ENCODE measurements around the gene NEK1. TPM values are rescaled to one million over a fixed set of nuclear protein-coding genes. Genes with fewer than 3 reads are reported as not detected.
A peak's percentile ranks its signal among the peaks of the same experiment; 100 is the strongest.

Gene NEK1
- total RNA-seq, 1 donor from 2014 or later = 6.5 TPM

- DNase-seq (ENCODE audit: low read depth in 2 of 2) = no peak
Measured at GRCh38 chr4:169367826-169368225, 244.6 kb downstream of the NEK1 start.

DNA sequence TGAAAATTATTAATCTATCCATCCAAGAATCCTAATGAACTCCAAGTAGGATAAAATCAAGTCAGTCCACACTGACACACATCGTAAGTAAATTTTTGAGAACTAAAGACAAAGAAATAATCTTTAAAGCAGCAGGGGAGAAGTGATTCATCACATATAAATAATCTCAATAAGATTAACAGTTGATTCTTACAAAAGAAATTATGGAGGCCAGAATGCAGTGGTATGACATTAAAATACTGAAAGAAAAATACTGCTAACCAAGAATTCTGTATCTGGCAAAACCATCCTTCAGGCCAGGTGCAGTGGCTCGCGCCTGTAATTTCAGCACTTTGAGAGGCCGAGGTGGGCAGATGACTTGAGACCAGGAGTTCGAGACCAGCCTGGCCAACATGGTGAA, 245.6 kb downstream of the NEK1 start:
- DNase-seq (ENCODE audit: low read depth in 2 of 2) = no peak

- DNase-seq (ENCODE audit: low read depth in 2 of 2) = peak in 1 of 2 donors; percentile 9
Measured at GRCh38 chr4:169362607-169363006, 249.8 kb downstream of the NEK1 start.

- peak; percentile 65 to 85 for DNase-seq (ENCODE audit: low read depth in 2 of 2)
Measured at GRCh38 chr4:169361756-169362155, 250.6 kb downstream of the NEK1 start.

- no peak for DNase-seq (ENCODE audit: low read depth in 2 of 2)
Measured at GRCh38 chr4:169359961-169360360, 252.4 kb downstream of the NEK1 start.

- no peak for DNase-seq (ENCODE audit: low read depth in 2 of 2)
Measured at GRCh38 chr4:169352360-169352759, 260.0 kb downstream of the NEK1 start.

GRCh38 chr4:169351872-169352271, 260.5 kb downstream of the NEK1 start:
- DNase-seq (ENCODE audit: low read depth in 2 of 2) = peak; percentile 79 to 89

DNA sequence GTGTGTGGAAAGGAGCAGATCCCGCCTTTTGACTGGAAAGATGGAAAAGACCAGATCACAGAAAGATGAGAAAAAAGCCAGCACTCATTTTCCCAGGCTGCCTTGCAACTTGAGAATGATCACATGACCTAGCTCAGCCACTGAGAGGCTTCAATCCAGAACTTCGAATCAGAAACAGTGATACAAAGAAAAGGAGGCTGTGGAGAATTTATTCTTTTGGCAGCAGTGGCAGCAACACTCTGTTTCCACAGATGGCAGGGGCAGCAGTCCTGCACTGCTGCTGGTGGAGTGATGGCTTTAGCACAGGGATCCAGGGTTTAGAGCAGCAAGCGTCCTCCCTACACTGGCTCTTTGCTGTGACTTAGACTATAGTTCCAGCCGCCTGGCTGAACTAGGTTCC, 263.8 kb downstream of the NEK1 start:
- DNase-seq (ENCODE audit: low read depth in 2 of 2) = no peak

GRCh38 chr4:169346840-169347239, 265.5 kb downstream of the NEK1 start:
- no peak for DNase-seq (ENCODE audit: low read depth in 2 of 2)

GRCh38 chr4:169345316-169345721, 267.1 kb downstream of the NEK1 start:
- peak; percentile 11 to 85 for DNase-seq (ENCODE audit: low read depth in 2 of 2)

Other genes starting within 250 kb of the NEK1 start
- gene CLCN3, start 8.0 kb upstream of the NEK1 start, total RNA-seq = 51.0 and 103 TPM in 2 replicates
- 11.7 and 18.7 TPM in 2 replicates for gene HPF1, start 145.4 kb upstream of the NEK1 start, total RNA-seq

Measured in lung microvascular endothelial cell (primary cell).